NCI-H2107 treated with DMSO at 0.1 percent for 48 hours (cell line): Measurements from ENCODE around the gene ANO4.
"Not testable (repeated sequence)": the region's sequence is repeated elsewhere in the genome, so short reads cannot be mapped to it uniquely, and the experiment has no call there.

Experiments
- DNase-seq: peaks from one replicate; lab custom pipeline; 2025; ENCODE audit not compliant: unreplicated experiment; lab: John Stamatoyannopoulos, UW

ANO4 gene

GRCh38 chr12:101038289-101038871 lies 243.8 kb downstream of the ANO4 start:
- DNase-seq, result no peak

GRCh38 chr12:101039848-101040531 lies 245.4 kb downstream of the ANO4 start:
- no peak for DNase-seq

GRCh38 chr12:101040936-101041335 lies 246.4 kb downstream of the ANO4 start:
- no peak for DNase-seq

- no peak for DNase-seq
These were observed 247.6 kb downstream of the ANO4 start for GRCh38 chr12:101042211-101042610.

- DNase-seq, result no peak
These were observed 250.0 kb downstream of the ANO4 start for GRCh38 chr12:101044512-101045059.

- DNase-seq, result no peak
These were observed 251.2 kb downstream of the ANO4 start for GRCh38 chr12:101045486-101046464.

GRCh38 chr12:101047652-101048051 lies 253.1 kb downstream of the ANO4 start:
- no peak for DNase-seq

GRCh38 chr12:101050631-101051030 lies 256.1 kb downstream of the ANO4 start:
- no peak for DNase-seq

- DNase-seq, result no peak
These were observed 256.6 kb downstream of the ANO4 start for GRCh38 chr12:101051151-101051550.

GRCh38 chr12:101051901-101052550 lies 257.4 kb downstream of the ANO4 start:
- DNase-seq, result no peak

- DNase-seq, result no peak
These were observed 258.6 kb downstream of the ANO4 start for GRCh38 chr12:101053203-101053602.

GRCh38 chr12:101055940-101056339 lies 261.4 kb downstream of the ANO4 start:
- DNase-seq, result no peak

GRCh38 chr12:101062508-101062907 lies 267.9 kb downstream of the ANO4 start:
- not testable (repeated sequence) for DNase-seq

- no peak for DNase-seq
These were observed 270.1 kb downstream of the ANO4 start for GRCh38 chr12:101064721-101065120.

- DNase-seq, result no peak
These were observed 271.9 kb downstream of the ANO4 start for GRCh38 chr12:101066489-101066888.

GRCh38 chr12:101068402-101068801 lies 273.8 kb downstream of the ANO4 start:
- no peak for DNase-seq

GRCh38 chr12:101068836-101069235 lies 274.3 kb downstream of the ANO4 start:
- no peak for DNase-seq

- no peak for DNase-seq
These were observed 280.5 kb downstream of the ANO4 start for GRCh38 chr12:101074940-101075680.

- no peak for DNase-seq
These were observed 282.3 kb downstream of the ANO4 start for GRCh38 chr12:101076921-101077320.
